GM21423 (cell line): ENCODE data around the gene ESPNL.

ENCODE experiments used
- ATAC-seq: cut with Tn5 transposase; IDR thresholded peaks from one replicate; pipeline ENCODE4 v1.9.1; 2021; ENCODE audit warnings: mild to moderate bottlenecking, moderate library complexity; ENCODE audit not compliant: unreplicated experiment

The ESPNL gene

GRCh38 chr2:238079874-238080327, 20.2 kb upstream of the ESPNL start:
- ATAC-seq: no peak

DNA sequence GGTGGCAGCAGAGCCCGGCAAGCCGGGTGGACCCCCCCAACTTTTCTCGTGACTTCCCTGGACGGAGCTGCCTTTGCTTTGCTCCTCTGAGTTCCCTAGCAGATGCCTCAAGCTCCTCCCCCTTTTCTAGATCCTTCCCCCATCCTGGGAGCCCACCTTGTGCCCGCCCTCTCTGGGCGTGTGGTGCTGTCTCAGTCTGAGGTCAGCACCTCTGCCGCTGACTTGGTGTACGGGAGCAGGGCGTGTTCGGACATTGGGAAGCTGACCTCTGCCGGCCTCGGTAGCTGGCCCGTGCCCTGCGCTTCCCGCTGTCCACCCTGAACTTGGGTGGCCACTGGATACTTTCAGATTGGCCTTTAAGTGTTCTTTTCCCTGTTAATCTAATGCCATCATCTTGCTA, 19.6 kb upstream of the ESPNL start:
- no peak for ATAC-seq

DNA sequence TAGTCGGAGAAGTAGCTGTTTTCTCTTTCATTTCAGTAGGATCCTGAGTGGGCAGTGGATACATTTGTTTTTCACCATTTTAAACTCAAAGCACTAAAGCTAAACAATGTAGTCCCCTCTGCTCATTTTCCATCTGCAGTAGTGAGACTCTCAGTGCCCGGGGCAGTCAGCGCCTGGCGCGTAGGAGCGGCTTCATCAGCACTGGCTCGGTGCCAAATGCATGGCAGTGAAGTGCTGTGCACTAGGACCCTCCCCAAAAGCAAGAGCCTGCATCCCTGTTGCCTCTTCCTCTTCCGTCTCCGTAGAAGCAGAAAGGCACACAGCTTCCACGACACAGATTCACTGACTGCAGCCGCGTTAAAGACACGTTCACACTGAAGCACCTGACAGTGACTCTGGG, 19.0 kb upstream of the ESPNL start:
- no peak for ATAC-seq

- ATAC-seq: no peak
Observed at GRCh38 chr2:238081561-238081960, 18.6 kb upstream of the ESPNL start.

DNA sequence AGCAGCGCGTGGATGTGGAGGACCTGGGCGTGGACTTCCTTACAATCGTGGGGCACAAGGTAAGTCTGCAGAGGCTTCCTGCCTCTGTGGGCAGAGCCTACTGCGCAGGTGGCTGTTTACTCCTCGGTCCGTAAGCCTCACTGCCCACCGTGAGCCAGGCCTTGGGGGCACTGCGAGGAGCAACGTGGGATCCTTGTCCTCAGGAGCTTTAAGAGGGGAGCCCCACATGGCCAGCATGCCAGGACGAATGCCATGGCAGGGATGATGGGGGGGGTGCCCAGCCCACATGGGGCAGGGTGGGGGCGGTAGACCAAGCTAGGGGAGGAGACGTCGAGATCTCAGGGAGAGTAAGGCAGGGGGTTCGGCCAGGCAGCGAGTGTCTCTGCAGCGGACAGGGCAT, 18.0 kb upstream of the ESPNL start:
- ATAC-seq: no peak

GRCh38 chr2:238082827-238083226, 17.3 kb upstream of the ESPNL start:
- no peak for ATAC-seq

- ATAC-seq: no peak
Observed at GRCh38 chr2:238083919-238084318, 16.2 kb upstream of the ESPNL start.

DNA sequence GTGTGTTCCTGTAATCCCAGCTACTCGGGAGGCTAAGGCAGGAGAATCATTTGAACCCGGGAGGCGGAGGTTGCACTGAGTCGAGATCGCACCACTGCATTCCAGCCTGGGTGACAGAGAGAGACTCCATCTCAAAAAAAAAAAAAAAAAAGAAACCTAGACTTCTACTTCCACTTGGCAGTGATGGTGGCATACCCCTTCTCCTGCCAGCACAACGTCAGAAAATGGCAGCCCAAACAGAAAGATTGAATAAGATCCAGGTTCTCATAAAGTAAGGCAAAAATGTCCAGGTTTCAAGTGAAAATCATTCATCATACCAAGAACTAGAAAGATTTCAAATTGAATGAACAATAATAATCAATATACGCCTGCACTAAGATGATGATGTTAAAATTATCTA, 15.4 kb upstream of the ESPNL start:
- ATAC-seq: no peak

- no peak for ATAC-seq
Observed at GRCh38 chr2:238085899-238086298, 14.2 kb upstream of the ESPNL start.

DNA sequence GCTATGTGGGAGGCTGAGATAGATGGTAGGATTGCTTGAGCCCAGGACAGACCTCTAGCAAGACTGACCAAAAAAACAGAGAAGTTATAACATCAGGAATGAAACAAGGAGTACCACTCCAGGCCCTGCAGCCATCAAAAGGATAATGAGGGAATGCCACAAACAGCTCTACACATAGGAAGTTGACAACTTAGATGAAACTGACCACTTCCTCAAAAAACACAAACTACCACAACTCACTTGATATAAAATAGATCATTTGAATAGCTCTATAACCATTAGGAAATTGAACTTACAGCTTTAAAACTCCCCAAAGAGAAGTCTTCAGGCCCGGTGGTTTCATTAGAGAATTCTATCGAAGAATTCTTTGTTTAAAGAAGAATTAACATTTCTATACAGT, 12.9 kb upstream of the ESPNL start:
- no peak for ATAC-seq

- no peak for ATAC-seq
Observed at GRCh38 chr2:238090887-238091286, 9.3 kb upstream of the ESPNL start.

GRCh38 chr2:238091436-238092060, 8.6 kb upstream of the ESPNL start:
- ATAC-seq: no peak

- ATAC-seq: no peak
Observed at GRCh38 chr2:238092486-238093035, 7.6 kb upstream of the ESPNL start.

DNA sequence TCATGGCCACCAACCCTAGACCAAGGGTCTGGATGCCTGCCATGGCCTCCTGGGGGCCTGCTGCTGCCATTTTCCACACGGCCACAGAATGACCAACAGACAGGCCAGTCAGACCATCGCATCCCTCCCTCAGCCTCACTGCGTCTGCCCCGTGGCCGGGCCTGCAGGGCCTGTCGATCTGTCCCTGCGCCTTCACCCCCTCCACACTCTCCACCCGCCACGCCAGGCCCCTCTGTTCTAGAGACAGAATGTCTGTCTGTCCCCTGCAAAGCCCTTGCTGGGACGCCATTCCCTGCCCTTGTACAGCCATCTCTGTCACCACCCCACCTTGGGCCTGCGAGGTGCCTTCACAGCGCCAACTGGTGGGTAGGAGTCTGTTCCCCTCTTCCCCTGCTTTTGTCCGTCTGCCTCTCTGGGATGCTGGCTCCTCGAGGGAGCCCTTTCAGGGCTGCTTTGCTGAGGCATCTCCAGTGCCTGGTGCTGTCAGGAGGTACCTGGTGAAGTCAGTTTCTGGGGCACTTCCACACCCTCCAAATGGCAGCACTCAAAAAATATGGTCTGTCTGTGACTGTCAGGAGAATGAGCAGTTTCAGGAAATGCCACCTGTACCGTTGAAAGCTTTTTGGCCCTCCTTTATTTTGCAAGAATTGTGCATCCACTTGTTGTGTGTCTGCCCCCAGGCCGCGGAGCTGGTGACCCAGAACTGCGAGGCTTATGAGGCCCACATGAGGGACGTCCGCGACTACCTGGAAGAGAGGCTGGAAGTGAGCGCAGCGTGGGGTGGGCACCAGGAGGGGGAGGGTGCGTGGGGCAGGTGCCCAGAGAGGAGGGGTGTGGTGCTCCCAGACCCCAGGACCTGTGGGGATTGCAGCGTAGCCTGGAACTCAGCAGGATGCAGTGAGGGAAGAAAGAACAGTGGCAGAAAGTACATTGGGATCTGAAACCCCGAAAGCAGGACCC, 6.7 kb upstream of the ESPNL start:
- ATAC-seq: no peak

DNA sequence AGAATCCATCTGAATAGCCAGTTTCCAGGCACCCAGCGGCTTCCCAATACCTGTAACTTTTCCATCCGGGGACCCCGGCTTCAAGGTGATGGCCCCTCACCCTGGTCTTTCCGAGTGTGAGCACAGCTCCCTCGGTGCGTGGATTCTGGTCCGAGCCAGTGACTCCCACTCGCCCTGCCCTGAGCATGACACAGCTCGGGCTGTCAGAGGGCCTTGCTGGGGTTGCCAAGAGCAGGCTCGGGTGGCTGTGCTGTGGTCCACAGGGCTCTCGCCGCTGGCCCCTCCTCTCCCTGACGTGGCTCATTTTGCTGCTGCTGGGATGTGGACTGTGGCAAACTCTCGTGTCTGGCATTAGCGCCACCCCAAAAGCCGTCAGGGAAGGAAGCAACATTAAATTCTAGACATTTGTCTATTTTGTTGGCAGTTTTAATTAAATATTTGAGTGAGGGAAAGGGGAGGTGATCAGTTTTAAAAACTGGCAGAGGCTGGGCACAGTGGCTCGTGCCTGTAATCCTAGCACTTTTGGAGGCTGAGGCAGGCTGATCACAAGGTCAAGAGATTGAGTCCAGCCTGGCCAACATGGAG, 5.6 kb upstream of the ESPNL start:
- no peak for ATAC-seq

GRCh38 chr2:238095143-238095542, 5.0 kb upstream of the ESPNL start:
- ATAC-seq: no peak

DNA sequence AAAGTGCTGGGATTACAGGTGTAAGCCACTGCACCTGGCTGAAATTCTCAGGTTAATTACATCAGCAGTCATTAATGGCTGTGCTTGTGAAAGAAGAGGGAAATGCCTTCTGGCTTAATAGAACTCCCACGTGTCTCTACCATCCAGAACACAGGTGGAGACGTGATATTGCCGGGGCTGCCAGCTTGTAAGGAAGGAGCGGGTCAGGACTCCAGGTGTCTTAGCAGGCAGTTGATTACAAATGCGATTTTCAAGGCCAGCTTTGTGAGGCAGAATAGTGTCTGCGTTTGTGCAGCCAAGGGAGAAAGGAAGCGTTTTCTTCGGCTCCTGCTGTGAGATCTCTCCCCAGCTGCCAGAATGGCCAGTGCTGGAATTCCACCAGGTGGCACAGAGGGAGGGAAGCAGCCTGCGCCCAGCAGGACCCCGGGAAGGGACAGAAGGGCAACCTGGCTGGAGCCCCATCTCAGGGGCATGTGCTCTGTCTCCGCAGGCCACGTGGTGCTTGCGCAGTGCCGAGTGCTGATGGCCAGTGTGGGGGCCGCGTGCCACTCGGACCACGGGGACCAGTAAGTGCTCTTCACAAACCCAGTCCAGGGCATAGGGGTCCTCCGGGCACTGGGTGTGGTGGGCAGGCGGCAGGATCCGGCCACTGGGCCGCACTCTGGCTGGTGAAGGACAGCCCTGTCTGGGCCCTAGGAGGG, 3.7 kb upstream of the ESPNL start:
- no peak for ATAC-seq

DNA sequence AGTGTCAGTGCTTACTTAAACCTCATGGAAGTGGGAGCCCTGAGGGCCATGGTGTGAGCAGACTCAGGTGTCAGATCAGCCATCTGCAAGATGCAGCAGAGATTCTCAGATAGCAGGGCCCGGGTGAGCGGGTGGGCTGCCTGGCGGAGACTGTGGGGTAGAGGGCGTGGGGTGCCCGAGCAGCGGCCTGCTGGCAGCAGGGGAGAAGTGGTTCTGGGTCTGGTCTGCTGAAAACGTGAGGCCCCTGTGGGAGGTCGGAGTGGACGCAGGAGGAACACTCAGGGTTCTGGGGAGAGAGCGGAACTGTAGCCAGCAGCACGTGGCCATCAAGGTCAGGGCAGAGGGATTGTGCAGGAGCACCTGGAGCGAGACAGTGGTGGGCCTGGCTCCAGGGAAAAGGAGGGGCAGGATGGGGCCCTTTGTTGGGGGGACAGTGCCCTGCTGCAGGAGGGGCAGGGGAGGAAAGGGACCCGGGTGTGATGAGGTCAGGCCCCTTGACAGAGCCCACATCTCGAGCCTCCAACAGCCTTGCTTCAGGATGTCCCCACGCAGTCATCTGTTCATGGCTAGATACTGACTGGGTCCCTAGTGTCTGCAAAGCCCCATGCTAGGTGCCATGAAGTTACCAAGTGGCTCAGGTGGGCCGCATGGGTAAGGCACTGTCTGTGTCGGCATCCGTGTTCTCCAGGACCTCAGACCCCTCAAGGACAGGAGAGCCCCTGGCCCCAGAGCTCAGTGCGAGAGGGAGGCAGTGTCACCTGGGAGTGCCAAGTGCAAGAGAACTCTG, 2.7 kb upstream of the ESPNL start:
- no peak for ATAC-seq

DNA sequence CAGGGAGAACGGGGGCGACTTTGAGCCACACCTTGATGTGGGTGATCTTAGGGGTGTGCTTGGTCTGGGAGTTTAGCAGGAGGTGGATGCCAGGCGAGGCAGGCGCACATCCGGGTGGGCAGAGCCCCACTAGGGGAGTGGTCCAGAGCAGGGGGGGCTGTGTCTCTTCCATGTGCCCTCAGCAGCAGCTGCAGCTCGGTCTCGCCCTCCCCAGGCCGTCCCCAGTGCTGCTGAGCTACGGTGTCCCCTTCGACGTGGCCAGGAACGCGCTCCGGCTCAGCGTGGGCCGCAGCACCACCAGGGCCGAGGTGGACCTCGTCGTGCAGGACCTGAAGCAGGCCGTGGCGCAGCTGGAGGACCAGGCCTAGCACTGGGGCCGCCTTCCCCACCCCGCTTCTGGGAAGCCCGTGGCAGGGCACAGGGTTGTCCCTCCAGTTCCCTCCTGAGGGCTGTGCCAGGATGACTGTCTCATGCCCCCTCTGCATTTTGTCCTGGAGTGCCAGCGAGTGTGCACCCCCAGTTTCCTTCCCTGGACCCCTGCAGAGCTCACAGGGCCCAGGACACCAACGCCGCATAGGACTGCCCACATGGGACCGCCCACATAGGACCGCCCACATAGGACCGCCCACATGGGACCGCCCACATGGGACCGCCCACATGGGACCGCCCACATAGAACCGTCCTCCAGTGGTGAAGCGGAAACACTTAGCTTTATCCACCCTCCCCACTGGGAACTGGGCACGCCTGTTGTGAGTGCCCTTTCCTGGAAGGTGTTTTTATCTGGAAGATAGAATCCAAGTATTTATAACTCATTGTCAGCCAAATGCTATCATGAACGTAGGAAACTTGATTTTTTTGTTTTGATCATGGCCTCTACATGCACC, 1.9 kb upstream of the ESPNL start:
- peak; percentile 54 for ATAC-seq
